Cardiac muscle cell (in vitro differentiated cells and primary cell): ENCODE measurements around the gene GRIN1. TPM values are rescaled to one million over a fixed set of nuclear protein-coding genes. Genes with fewer than 3 reads are reported as not detected.

Experiments used
- DNase-seq, 2 donors: peaks; one replicate each; pipeline versions ENCODE4 v3.0.0 to v3.0.0-alpha.2; 2010 to 2017; ENCODE audit warnings: low read depth in 1 of 2, low spot score in 1 of 2
- H3K27ac ChIP-seq: fragments of 200-600 bp; sonication (generic); 2 replicates; pipeline ENCODE4 v1.5.1; 2016
- H3K27me3 ChIP-seq: fragments of 200-600 bp; sonication (generic); 2 replicates; pipeline ENCODE4 v1.6.0; 2016; ENCODE audit warnings: control low read depth
- H3K36me3 ChIP-seq: fragments of 200-600 bp; sonication (generic); 2 replicates; pipeline ENCODE4 v1.5.1; 2016; ENCODE audit warnings: control low read depth
- H3K4me1 ChIP-seq: fragments of 200-600 bp; sonication (generic); 2 replicates; pipeline ENCODE4 v1.8.1; 2017; ENCODE audit warnings: low read depth, mild to moderate bottlenecking, mixed run types
- H3K4me3 ChIP-seq: fragments of 200-600 bp; sonication (generic); 2 replicates; pipeline ENCODE4 v1.5.1; 2016; ENCODE audit warnings: mild to moderate bottlenecking
- H3K9me3 ChIP-seq: fragments of 200-600 bp; sonication (generic); 2 replicates; pipeline ENCODE4 v1.5.1; 2017; ENCODE audit warnings: low read depth, mild to moderate bottlenecking, control low read depth
- CTCF ChIP-seq: IDR thresholded peaks from 2 replicates; pipeline ENCODE4 v1.5.1; 2012; ENCODE audit warnings: low read depth, mild to moderate bottlenecking, low read length
- polyA plus RNA-seq: library from polyadenylated mRNA; unstranded; fragments of >200 nt; fragmentation: Nextera tagmentation; extraction: Ambion mirVana; gene quantifications from 2 replicates; pipeline ENCODE4 v1.2.1, GENCODE V29; 2016
- total RNA-seq: library from RNA; depleted of rRNA; stranded (reverse); fragments of >200 nt; gene quantifications from 2 replicates; pipeline ENCODE4 v1.2.3, GENCODE V29; 2016

GRIN1 gene
- total and polyA plus RNA-seq, 2 experiments from 2014 or later: 0.03 to 0.22 TPM

DNA sequence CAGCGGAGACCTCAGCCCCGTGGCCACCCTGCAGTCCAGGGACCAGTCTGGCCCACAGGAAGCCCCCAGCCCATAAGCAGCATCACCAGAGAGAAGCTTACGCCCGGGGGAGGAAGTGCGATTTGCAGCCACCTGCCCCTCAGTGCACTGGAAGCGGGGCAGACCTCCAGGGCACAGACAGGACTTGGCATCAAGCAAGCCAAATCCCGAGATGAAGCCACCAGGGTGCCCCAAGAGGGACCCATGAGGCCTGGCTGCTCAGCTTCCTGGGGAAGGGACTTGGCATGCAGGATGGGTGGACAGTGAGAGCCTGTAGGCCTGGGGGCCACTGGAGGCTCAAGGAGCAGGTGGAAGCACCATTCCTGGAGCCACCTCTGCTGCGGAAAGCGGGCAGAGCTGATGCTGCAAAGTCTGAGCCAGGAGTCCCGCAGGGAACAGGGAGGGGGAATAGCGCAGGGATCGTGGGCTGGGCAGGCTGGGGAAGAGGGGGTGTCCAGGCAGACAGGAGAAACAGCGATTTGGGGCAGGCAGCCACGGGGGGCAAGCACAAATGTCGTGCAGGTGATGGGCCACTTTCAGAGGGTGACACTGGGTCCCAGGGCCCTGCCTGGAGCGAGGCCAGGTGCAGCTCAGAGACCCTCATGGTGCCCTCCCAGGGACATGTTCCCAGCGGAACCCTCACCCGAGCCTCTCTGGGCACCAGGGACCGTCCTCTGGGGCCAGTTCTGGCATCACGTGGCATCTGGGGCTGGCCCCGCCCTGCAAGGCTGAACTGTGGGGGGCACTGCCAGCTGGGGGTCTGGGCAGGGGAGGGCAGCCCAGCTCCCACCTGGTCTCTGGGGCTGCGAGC, 27.7 kb downstream of the GRIN1 start:
- Histone ChIP-seq H3K36me3 (no peaks in the 10 kb centered on the region), H3K4me3 (no peak overlapping the region), H3K9me3 (no peaks in the 10 kb centered on the region), H3K27me3 (peaks cover 100% of the 10 kb centered on the region), H3K4me1 (peaks cover 3% of the 10 kb centered on the region), H3K27ac (no peak overlapping the region)
- DNase-seq: no peak
- no peak for TF ChIP-seq CTCF

- H3K27ac ChIP-seq: no peak overlapping the region
- H3K4me3 ChIP-seq: no peak overlapping the region
- peaks cover 100% of the 10 kb centered on the region for H3K27me3 ChIP-seq
- no peaks in the 10 kb centered on the region for H3K9me3 ChIP-seq
- DNase-seq: no peak
- H3K4me1 ChIP-seq: peaks cover 3% of the 10 kb centered on the region
- TF ChIP-seq CTCF: no peak
- H3K36me3 ChIP-seq: no peaks in the 10 kb centered on the region
Observed at GRCh38 chr9:137167277-137167746, 28.4 kb downstream of the GRIN1 start.

GRCh38 chr9:137167747-137168572, 29.0 kb downstream of the GRIN1 start:
- H3K27ac ChIP-seq: no peak overlapping the region
- H3K36me3 ChIP-seq: no peaks in the 10 kb centered on the region
- peaks cover 3% of the 10 kb centered on the region for H3K4me1 ChIP-seq
- no peaks in the 10 kb centered on the region for H3K9me3 ChIP-seq
- peaks cover 100% of the 10 kb centered on the region for H3K27me3 ChIP-seq
- DNase-seq: peak in 1 of 2 donors; percentile 19
- TF ChIP-seq CTCF: no peak
- H3K4me3 ChIP-seq: peak overlapping the region; percentile 28

- H3K27me3 ChIP-seq: peaks cover 100% of the 10 kb centered on the region
- no peak overlapping the region for H3K27ac ChIP-seq
- H3K36me3 ChIP-seq: no peaks in the 10 kb centered on the region
- peak overlapping the region; percentile 28 for H3K4me3 ChIP-seq
- no peaks in the 10 kb centered on the region for H3K9me3 ChIP-seq
- no peak for DNase-seq
- TF ChIP-seq CTCF: no peak
- peaks cover 3% of the 10 kb centered on the region for H3K4me1 ChIP-seq
Observed at GRCh38 chr9:137168573-137168903, 29.6 kb downstream of the GRIN1 start.

DNA sequence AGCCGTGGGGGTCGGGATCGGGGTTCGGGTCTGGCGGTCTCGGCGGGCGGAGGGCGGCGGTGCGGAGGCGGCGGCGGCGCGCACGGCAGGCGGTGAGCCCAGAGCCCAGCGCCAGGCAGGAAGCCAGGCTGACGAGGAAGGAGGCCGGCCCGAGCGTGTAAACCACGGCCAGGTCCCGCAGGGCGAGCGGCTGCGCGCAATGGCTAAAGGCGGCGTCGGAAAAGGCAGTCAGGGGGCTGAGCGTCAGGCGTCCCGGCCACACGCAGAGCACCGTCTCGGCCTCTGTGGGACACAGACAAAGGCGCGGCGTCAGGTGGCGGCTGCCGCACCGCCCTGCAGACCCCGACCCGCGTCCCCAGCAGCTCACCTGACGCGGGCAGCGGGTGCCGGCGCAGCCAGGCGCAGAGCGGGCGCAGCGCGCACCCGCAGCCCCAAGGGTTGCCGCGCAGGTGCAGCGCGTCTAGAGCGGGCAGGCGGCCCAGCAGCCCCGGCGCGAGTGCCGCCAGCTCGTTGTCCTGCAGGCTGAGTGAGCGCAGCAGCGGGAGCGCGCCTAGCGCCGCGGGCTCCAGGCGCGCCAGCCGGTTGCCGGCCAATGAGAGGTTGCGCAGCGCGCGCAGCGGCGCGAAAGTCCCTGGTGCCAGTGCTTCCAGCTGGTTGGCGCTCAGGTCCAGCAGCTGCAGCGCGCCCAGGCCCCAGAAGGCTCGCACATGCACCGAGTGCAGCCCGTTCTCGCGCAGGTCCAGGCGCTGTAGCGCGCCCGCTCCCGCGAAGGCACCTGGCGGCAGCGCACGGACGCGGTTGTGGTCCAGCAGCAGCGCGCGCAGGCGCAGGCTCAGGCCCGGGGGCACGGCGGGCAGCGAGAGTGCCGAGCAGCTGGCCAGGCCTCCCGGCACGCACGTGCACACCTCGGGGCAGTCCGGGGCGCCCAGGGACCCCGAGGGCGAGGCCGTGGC, 30.2 kb downstream of the GRIN1 start:
- Histone ChIP-seq H3K27me3 (peaks cover 100% of the 10 kb centered on the region), H3K9me3 (no peaks in the 10 kb centered on the region), H3K4me1 (peaks cover 3% of the 10 kb centered on the region), H3K36me3 (no peaks in the 10 kb centered on the region), H3K27ac (no peak overlapping the region), H3K4me3 (peak overlapping the region; percentile 28)
- peak; percentile 45 to 63 for DNase-seq
- no peak for TF ChIP-seq CTCF
